Measurements from ENCODE around the gene KRTAP2-4.
"Not testable (repeated sequence)": the region's sequence is repeated elsewhere in the genome, so short reads cannot be mapped to it uniquely, and the experiment has no call there.

Gene KRTAP2-4

GRCh38 chr17:41076788-41077187 is 11.1 kb upstream of the KRTAP2-4 start:
- no peak overlapping the region for H3K4me3 ChIP-seq (ENCODE audit: low read length)
- DNase-seq (ENCODE audit: low read depth, low spot score) = no peak

GRCh38 chr17:41073676-41074075 is 8.0 kb upstream of the KRTAP2-4 start:
- H3K4me3 ChIP-seq (ENCODE audit: low read length) = no peak overlapping the region
- DNase-seq (ENCODE audit: low read depth, low spot score) = no peak

- H3K4me3 ChIP-seq (ENCODE audit: low read length) = no peak overlapping the region
- DNase-seq (ENCODE audit: low read depth, low spot score) = no peak
Observed at GRCh38 chr17:41071606-41072360, 6.1 kb upstream of the KRTAP2-4 start.

- H3K4me3 ChIP-seq (ENCODE audit: low read length) = no peak overlapping the region
- no peak for DNase-seq (ENCODE audit: low read depth, low spot score)
Observed at GRCh38 chr17:41069031-41069430, 3.4 kb upstream of the KRTAP2-4 start.

GRCh38 chr17:41067281-41067680 is 1.6 kb upstream of the KRTAP2-4 start:
- no peak overlapping the region for H3K4me3 ChIP-seq (ENCODE audit: low read length)
- DNase-seq (ENCODE audit: low read depth, low spot score) = no peak

- not testable (repeated sequence) for H3K4me3 ChIP-seq (ENCODE audit: low read length); DNase-seq (ENCODE audit: low read depth, low spot score)
Observed at GRCh38 chr17:41065016-41065689, 526 bp downstream of the KRTAP2-4 start.

- no peak for DNase-seq (ENCODE audit: low read depth, low spot score)
- H3K4me3 ChIP-seq (ENCODE audit: low read length) = no peak overlapping the region
Observed at GRCh38 chr17:41064301-41064700, 1.4 kb downstream of the KRTAP2-4 start.

GRCh38 chr17:41063449-41063848 is 2.2 kb downstream of the KRTAP2-4 start:
- no peak for DNase-seq (ENCODE audit: low read depth, low spot score)

GRCh38 chr17:41061964-41062363 is 3.7 kb downstream of the KRTAP2-4 start:
- no peak overlapping the region for H3K4me3 ChIP-seq (ENCODE audit: low read length)
- no peak for DNase-seq (ENCODE audit: low read depth, low spot score)

More at GRCh38 chr17:41063449-41063848, 2.2 kb downstream of the KRTAP2-4 start:
- H3K4me3 ChIP-seq (ENCODE audit: low read length) = no peak overlapping the region

GRCh38 chr17:41060052-41060604 is 5.6 kb downstream of the KRTAP2-4 start, which contains the start of gene KRTAP2-3:
TSS of gene KRTAP2-3 (minus strand) at chr17:41060114. CDS start at chr17:41060050, 64 bp downstream.
- no peak within 1 kb of the TSS for H3K4me3 ChIP-seq (ENCODE audit: low read length)
- no peak for DNase-seq (ENCODE audit: low read depth, low spot score)

GRCh38 chr17:41059276-41060051 is 6.2 kb downstream of the KRTAP2-4 start:
- DNase-seq (ENCODE audit: low read depth, low spot score); H3K4me3 ChIP-seq (ENCODE audit: low read length): not testable (repeated sequence)

- H3K4me3 ChIP-seq (ENCODE audit: low read length) = no peak overlapping the region
- DNase-seq (ENCODE audit: low read depth, low spot score) = no peak
Observed at GRCh38 chr17:41058741-41059140, 6.9 kb downstream of the KRTAP2-4 start.

GRCh38 chr17:41057547-41057946 is 8.1 kb downstream of the KRTAP2-4 start:
- H3K4me3 ChIP-seq (ENCODE audit: low read length) = no peak overlapping the region
- no peak for DNase-seq (ENCODE audit: low read depth, low spot score)

- DNase-seq (ENCODE audit: low read depth, low spot score); H3K4me3 ChIP-seq (ENCODE audit: low read length): not testable (repeated sequence)
Observed at GRCh38 chr17:41055130-41055529, 10.5 kb downstream of the KRTAP2-4 start, which contains the start of gene KRTAP2-2. TSS of gene KRTAP2-2 (minus strand) at chr17:41055230. CDS start at chr17:41055211, 19 bp downstream.

GRCh38 chr17:41054556-41054955 is 11.1 kb downstream of the KRTAP2-4 start:
- DNase-seq (ENCODE audit: low read depth, low spot score); H3K4me3 ChIP-seq (ENCODE audit: low read length): not testable (repeated sequence)

- H3K4me3 ChIP-seq (ENCODE audit: low read length) = no peak overlapping the region
- DNase-seq (ENCODE audit: low read depth, low spot score) = no peak
Observed at GRCh38 chr17:41054025-41054424, 11.7 kb downstream of the KRTAP2-4 start.

- H3K4me3 ChIP-seq (ENCODE audit: low read length) = no peak overlapping the region
- DNase-seq (ENCODE audit: low read depth, low spot score) = no peak
Observed at GRCh38 chr17:41052566-41052965, 13.1 kb downstream of the KRTAP2-4 start.

- H3K4me3 ChIP-seq (ENCODE audit: low read length) = no peak overlapping the region
- DNase-seq (ENCODE audit: low read depth, low spot score) = no peak
Observed at GRCh38 chr17:41049110-41049509, 16.6 kb downstream of the KRTAP2-4 start.

GRCh38 chr17:41048441-41048840 is 17.2 kb downstream of the KRTAP2-4 start:
- no peak overlapping the region for H3K4me3 ChIP-seq (ENCODE audit: low read length)
- DNase-seq (ENCODE audit: low read depth, low spot score) = no peak

Data from Jurkat, Clone E6-1 (cell line).